Karpas-422 (cell line): ENCODE measurements around the gene ERCC6L2. TPM values are rescaled to one million over a fixed set of nuclear protein-coding genes. Genes with fewer than 3 reads are reported as not detected.

Experiments
- DNase-seq: peaks from one replicate; pipeline ENCODE4 v3.0.0-alpha.2; 2015
- H2AFZ ChIP-seq: fragments of 200-600 bp; sonication (generic); 2 replicates; pipeline ENCODE4 v1.6.1; 2014; ENCODE audit warnings: antibody characterized with exemption, low read length, mixed read lengths
- H3K27ac ChIP-seq: fragments of 200-600 bp; sonication (generic); 2 replicates; pipeline ENCODE4 v1.5.1; 2014; ENCODE audit warnings: mild to moderate bottlenecking, low read length, moderate library complexity
- H3K27me3 ChIP-seq: fragments of 200-600 bp; sonication (generic); 2 replicates; pipeline ENCODE4 v1.6.1; 2014; ENCODE audit warnings: low read length, mixed read lengths
- H3K36me3 ChIP-seq: fragments of 200-600 bp; sonication (generic); 2 replicates; pipeline ENCODE4 v1.6.1; 2014; ENCODE audit warnings: low read length, mixed read lengths; ENCODE audit not compliant: insufficient read depth
- H3K4me1 ChIP-seq: fragments of 200-600 bp; sonication (generic); 2 replicates; pipeline ENCODE4 v1.6.1; 2014; ENCODE audit warnings: mild to moderate bottlenecking, low read length, mixed read lengths
- H3K4me2 ChIP-seq: fragments of 200-600 bp; sonication (generic); 2 replicates; pipeline ENCODE4 v1.6.1; 2014; ENCODE audit warnings: low read length, low read depth, mild to moderate bottlenecking; ENCODE audit not compliant: poor library complexity, severe bottlenecking
- H3K4me3 ChIP-seq: fragments of 200-600 bp; sonication (generic); 2 replicates; pipeline ENCODE4 v1.5.1; 2014; ENCODE audit warnings: mild to moderate bottlenecking, antibody characterized with exemption, low read length, mixed read lengths
- H3K79me2 ChIP-seq: fragments of 200-600 bp; sonication (generic); 2 replicates; pipeline ENCODE4 v1.6.1; 2014; ENCODE audit warnings: mild to moderate bottlenecking, low read length, mixed read lengths
- H3K9ac ChIP-seq: fragments of 200-600 bp; sonication (generic); 2 replicates; pipeline ENCODE4 v1.6.0; 2014; ENCODE audit warnings: low read length
- H3K9me2 ChIP-seq: fragments of 200-600 bp; sonication (generic), shearing (Covaris generic); replicated peaks from 2 replicates; pipeline ENCODE4 v1.6.0; 2014; ENCODE audit warnings: mild to moderate bottlenecking, low read length, moderate library complexity; ENCODE audit not compliant: insufficient read depth
- H3K9me3 ChIP-seq: fragments of 300-700, 200-600 bp; sonication (generic); 2 replicates; pipeline ENCODE4 v1.6.1; 2014; ENCODE audit warnings: low read length, mixed read lengths
- H4K20me1 ChIP-seq: fragments of 200-600 bp; sonication (generic); 2 replicates; pipeline ENCODE4 v1.6.1; 2014; ENCODE audit warnings: mild to moderate bottlenecking, antibody characterized with exemption, low read length, low read depth; ENCODE audit not compliant: insufficient read depth
- total RNA-seq: library from RNA; depleted of rRNA; stranded (reverse); fragments of >200 nt; shearing (Covaris generic); gene quantifications from 2 replicates; pipeline ENCODE4 v1.2.3, GENCODE V29; 2014; ENCODE audit warnings: low replicate concordance

The ERCC6L2 gene
- total RNA-seq, 1 experiment from 2014 or later = 54.1 TPM

- H3K36me3 ChIP-seq = no peaks in the 10 kb centered on the region
- H3K4me1 ChIP-seq = no peaks in the 10 kb centered on the region; the same call in 1 of the 2 replicates
- H3K9me3 ChIP-seq = no peaks in the 10 kb centered on the region
- no peaks in the 10 kb centered on the region for H3K9me2 ChIP-seq
- H2AFZ ChIP-seq = no peak overlapping the region
- H3K4me2 ChIP-seq = no peak overlapping the region
- H3K27ac ChIP-seq = no peak overlapping the region
- H3K4me3 ChIP-seq = no peak overlapping the region
- DNase-seq = no peak
- H4K20me1 ChIP-seq = no peaks in the 10 kb centered on the region
- H3K79me2 ChIP-seq = no peaks in the 10 kb centered on the region
- H3K27me3 ChIP-seq = peaks cover 2% of the 10 kb centered on the region; the same call in 1 of the 2 replicates
- H3K9ac ChIP-seq = no peak overlapping the region
Observed at GRCh38 chr9:95854386-95855020, 21.0 kb upstream of the ERCC6L2 start.

DNA sequence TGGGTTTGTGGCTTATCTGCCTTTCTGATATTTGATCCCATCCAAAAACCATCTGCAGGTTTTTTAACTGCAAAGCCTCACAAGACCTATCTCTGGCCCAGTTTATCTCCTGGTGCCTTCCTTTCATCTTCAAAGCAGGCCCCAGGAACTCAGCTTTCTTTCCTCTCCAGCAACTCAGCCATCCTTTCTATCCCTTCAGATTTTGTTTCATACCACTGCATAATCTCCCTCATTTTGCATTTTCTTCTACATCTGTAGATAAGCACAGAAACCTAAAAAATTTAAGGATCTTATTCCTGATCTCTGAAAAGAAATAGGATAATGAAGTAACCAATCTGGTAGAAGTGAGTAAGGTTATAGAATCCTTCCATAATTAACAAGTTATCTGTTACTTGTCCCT is 19.5 kb upstream of the ERCC6L2 start:
- H3K27me3 ChIP-seq = peaks cover 2% of the 10 kb centered on the region; the same call in 1 of the 2 replicates
- no peak overlapping the region for H3K4me2 ChIP-seq
- no peak overlapping the region for H3K9ac ChIP-seq
- H3K9me3 ChIP-seq = no peaks in the 10 kb centered on the region
- H3K4me3 ChIP-seq = no peak overlapping the region
- H3K4me1 ChIP-seq = no peaks in the 10 kb centered on the region; the same call in 1 of the 2 replicates
- H4K20me1 ChIP-seq = no peaks in the 10 kb centered on the region
- H2AFZ ChIP-seq = no peak overlapping the region
- no peaks in the 10 kb centered on the region for H3K9me2 ChIP-seq
- H3K27ac ChIP-seq = no peak overlapping the region
- no peaks in the 10 kb centered on the region for H3K36me3 ChIP-seq
- DNase-seq = no peak
- no peaks in the 10 kb centered on the region for H3K79me2 ChIP-seq

DNA sequence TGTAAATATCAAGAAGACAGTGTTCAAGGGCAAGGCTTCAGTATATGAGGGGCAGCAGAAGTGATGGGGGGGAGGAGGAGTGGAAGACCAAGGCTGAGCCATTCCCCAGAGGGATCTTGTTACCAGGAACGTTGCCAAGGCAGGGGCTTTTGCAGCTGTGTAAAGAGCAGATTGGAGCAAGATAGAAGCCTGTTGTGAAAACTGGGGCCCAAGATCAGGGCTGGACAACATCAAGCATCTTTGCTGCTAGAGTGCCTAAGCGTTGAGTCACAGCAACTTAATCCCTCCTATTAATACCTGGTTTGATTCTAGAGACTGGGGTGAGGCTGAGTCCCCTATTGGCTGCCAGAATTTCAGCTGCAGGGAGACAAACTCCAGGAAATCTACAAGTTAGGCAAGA is 18.4 kb upstream of the ERCC6L2 start:
- H3K4me1 ChIP-seq = no peaks in the 10 kb centered on the region; the same call in 1 of the 2 replicates
- H3K9me3 ChIP-seq = peaks cover 1% of the 10 kb centered on the region
- no peak for DNase-seq

GRCh38 chr9:95857896-95858295 is 17.6 kb upstream of the ERCC6L2 start:
- Histone ChIP-seq H4K20me1 (no peaks in the 10 kb centered on the region), H3K36me3 (no peaks in the 10 kb centered on the region), H3K9me3 (peaks cover 7% of the 10 kb centered on the region), H3K79me2 (no peaks in the 10 kb centered on the region), H3K4me3 (no peak overlapping the region), H3K27me3 (no peaks in the 10 kb centered on the region; the same call in 1 of the 2 replicates), H3K9ac (no peak overlapping the region), H3K4me2 (no peak overlapping the region), H3K9me2 (no peaks in the 10 kb centered on the region), H3K27ac (no peak overlapping the region), H3K4me1 (no peaks in the 10 kb centered on the region; the same call in 1 of the 2 replicates), H2AFZ (no peak overlapping the region)
- peak; percentile 43 for DNase-seq

More for the DNA sequence above, 18.4 kb upstream of the ERCC6L2 start:
- Histone ChIP-seq H3K9ac (no peak overlapping the region), H3K9me2 (no peaks in the 10 kb centered on the region), H3K36me3 (no peaks in the 10 kb centered on the region), H4K20me1 (no peaks in the 10 kb centered on the region), H3K27me3 (no peaks in the 10 kb centered on the region; the same call in 1 of the 2 replicates), H2AFZ (no peak overlapping the region), H3K4me2 (no peak overlapping the region), H3K4me3 (no peak overlapping the region), H3K27ac (no peak overlapping the region), H3K79me2 (no peaks in the 10 kb centered on the region)

GRCh38 chr9:95862343-95862742 is 13.1 kb upstream of the ERCC6L2 start:
- no peak overlapping the region for H3K27ac ChIP-seq
- no peaks in the 10 kb centered on the region for H3K9me2 ChIP-seq
- H3K4me2 ChIP-seq = no peak overlapping the region
- H3K9ac ChIP-seq = no peak overlapping the region
- no peaks in the 10 kb centered on the region for H3K79me2 ChIP-seq
- H3K4me1 ChIP-seq = no peaks in the 10 kb centered on the region
- H3K27me3 ChIP-seq = no peaks in the 10 kb centered on the region; the same call in 1 of the 2 replicates
- peaks cover 14% of the 10 kb centered on the region for H3K9me3 ChIP-seq
- H2AFZ ChIP-seq = no peak overlapping the region
- DNase-seq = no peak
- no peaks in the 10 kb centered on the region for H3K36me3 ChIP-seq
- no peaks in the 10 kb centered on the region for H4K20me1 ChIP-seq
- H3K4me3 ChIP-seq = no peak overlapping the region

GRCh38 chr9:95864852-95865580 is 10.5 kb upstream of the ERCC6L2 start:
- no peak overlapping the region for H3K4me2 ChIP-seq
- no peaks in the 10 kb centered on the region for H3K36me3 ChIP-seq
- H3K27ac ChIP-seq = no peak overlapping the region
- no peaks in the 10 kb centered on the region for H3K79me2 ChIP-seq
- no peaks in the 10 kb centered on the region for H3K4me1 ChIP-seq
- no peak for DNase-seq
- no peak overlapping the region for H2AFZ ChIP-seq
- H4K20me1 ChIP-seq = no peaks in the 10 kb centered on the region
- no peaks in the 10 kb centered on the region; the same call in 1 of the 2 replicates for H3K27me3 ChIP-seq
- H3K9ac ChIP-seq = no peak overlapping the region
- no peak overlapping the region for H3K4me3 ChIP-seq
- H3K9me3 ChIP-seq = peaks cover 14% of the 10 kb centered on the region
- no peaks in the 10 kb centered on the region for H3K9me2 ChIP-seq

- Histone ChIP-seq H3K79me2 (peaks cover 15% of the 10 kb centered on the region), H2AFZ (no peak overlapping the region), H3K36me3 (peaks cover 20% of the 10 kb centered on the region), H3K27me3 (no peaks in the 10 kb centered on the region), H3K4me2 (no peak overlapping the region), H3K9me2 (no peaks in the 10 kb centered on the region), H4K20me1 (no peaks in the 10 kb centered on the region), H3K9ac (no peak overlapping the region), H3K4me3 (no peak overlapping the region), H3K27ac (no peak overlapping the region), H3K9me3 (no peaks in the 10 kb centered on the region), H3K4me1 (peaks cover 11% of the 10 kb centered on the region)
- DNase-seq = no peak
Observed at GRCh38 chr9:95870352-95870751, 5.1 kb upstream of the ERCC6L2 start.

DNA sequence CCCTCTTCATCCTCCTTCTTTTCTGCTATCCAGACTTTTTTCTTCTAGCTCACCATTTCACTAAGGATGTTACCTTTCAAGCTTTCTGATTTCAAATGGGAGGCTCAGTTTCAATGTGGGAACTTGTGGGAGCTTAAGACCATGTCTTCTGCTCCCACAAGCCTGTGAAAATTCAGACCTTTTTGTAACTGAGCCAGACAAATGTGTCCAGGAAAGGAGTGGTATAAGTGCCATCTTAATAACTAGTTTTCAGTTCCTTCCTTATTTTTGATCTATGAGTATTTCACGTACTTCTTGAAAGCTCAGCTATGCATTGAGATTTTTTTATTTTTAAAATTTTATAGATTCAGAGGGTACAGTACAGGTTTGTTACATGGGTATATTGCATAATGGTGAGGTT is 4.6 kb upstream of the ERCC6L2 start:
- peaks cover 11% of the 10 kb centered on the region for H3K4me1 ChIP-seq
- peaks cover 15% of the 10 kb centered on the region for H3K79me2 ChIP-seq
- H3K4me2 ChIP-seq = no peak overlapping the region
- H4K20me1 ChIP-seq = no peaks in the 10 kb centered on the region
- H3K27me3 ChIP-seq = no peaks in the 10 kb centered on the region
- H3K27ac ChIP-seq = no peak overlapping the region
- H3K36me3 ChIP-seq = peaks cover 20% of the 10 kb centered on the region
- no peak overlapping the region for H3K4me3 ChIP-seq
- no peaks in the 10 kb centered on the region for H3K9me3 ChIP-seq
- no peaks in the 10 kb centered on the region for H3K9me2 ChIP-seq
- H3K9ac ChIP-seq = no peak overlapping the region
- DNase-seq = no peak
- no peak overlapping the region for H2AFZ ChIP-seq
